Measurements from ENCODE around the gene DUSP21. TPM values are rescaled to one million over a fixed set of nuclear protein-coding genes. Genes with fewer than 3 reads are reported as not detected.
"Not testable (repeated sequence)": the region's sequence is repeated elsewhere in the genome, so short reads cannot be mapped to it uniquely, and the experiment has no call there.

The DUSP21 gene
- total RNA-seq, 4 donors from 2014 or later: not detected

- Histone ChIP-seq H3K27me3 (no peaks in the 10 kb centered on the region), H3K27ac (no peak overlapping the region), H3K36me3 (no peaks in the 10 kb centered on the region), H3K4me1 (peaks cover 4 to 66% of the 10 kb centered on the region in 2 donors), H3K4me3 (no peak overlapping the region), H3K9me3 (no peaks in the 10 kb centered on the region)
- no peak for ATAC-seq
- no peak for TF ChIP-seq CTCF (IDR thresholded peaks at IDR 0.05 in 4 of 5, conservative IDR thresholded peaks at IDR 0.05 in 1 of 5)
- TF ChIP-seq POLR2A (IDR thresholded peaks at IDR 0.05): no peak
- DNase-seq: no peak
- in situ Hi-C loops (cut with MboI; ENCODE audit: low sequenced_read_pairs in 4 of 4) (loop anchor here in 1 of 4 donors (25.0 kb wide), 1 partner anchor 181 kb away; no protein-coding TSS in a partner anchor), intact Hi-C loops (cut with DNase I; ENCODE audit: low total_unique reads) (no loop called here)
Measured at GRCh38 chrX:44881549-44881948, 37.7 kb downstream of the DUSP21 start.

DNA sequence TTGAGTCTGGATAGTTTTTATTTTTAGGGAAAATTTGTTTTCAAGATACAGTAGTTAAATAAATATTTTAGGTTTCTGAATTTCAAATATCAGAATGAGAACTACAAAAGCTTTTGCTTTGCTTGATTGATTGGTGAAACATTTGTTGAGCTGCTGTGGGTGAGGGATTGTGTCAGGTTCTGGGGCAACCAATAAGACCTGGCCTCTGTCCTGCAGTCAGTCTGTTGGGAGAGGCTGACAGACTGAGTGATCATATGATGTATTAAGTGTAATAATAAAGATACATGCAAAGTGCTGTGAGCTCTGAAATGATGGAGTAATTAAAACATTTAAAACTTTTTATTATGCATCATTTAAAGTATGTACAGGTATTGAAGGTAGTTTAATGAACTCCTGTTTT lies 38.8 kb downstream of the DUSP21 start:
- no peak for ATAC-seq
- in situ Hi-C loops (cut with MboI; ENCODE audit: low sequenced_read_pairs in 4 of 4) (loop anchor here in 1 of 4 donors (25.0 kb wide), 1 partner anchor 180 kb away; no protein-coding TSS in a partner anchor), intact Hi-C loops (cut with DNase I; ENCODE audit: low total_unique reads) (no loop called here)
- Histone ChIP-seq H3K4me3 (no peak overlapping the region), H3K36me3 (no peaks in the 10 kb centered on the region), H3K9me3 (no peaks in the 10 kb centered on the region), H3K4me1 (peaks cover 4 to 63% of the 10 kb centered on the region in 2 donors), H3K27ac (no peak overlapping the region), H3K27me3 (no peaks in the 10 kb centered on the region)
- DNase-seq: no peak
- no peak for TF ChIP-seq POLR2A (IDR thresholded peaks at IDR 0.05)
- TF ChIP-seq CTCF (IDR thresholded peaks at IDR 0.05 in 4 of 5, conservative IDR thresholded peaks at IDR 0.05 in 1 of 5): no peak

DNA sequence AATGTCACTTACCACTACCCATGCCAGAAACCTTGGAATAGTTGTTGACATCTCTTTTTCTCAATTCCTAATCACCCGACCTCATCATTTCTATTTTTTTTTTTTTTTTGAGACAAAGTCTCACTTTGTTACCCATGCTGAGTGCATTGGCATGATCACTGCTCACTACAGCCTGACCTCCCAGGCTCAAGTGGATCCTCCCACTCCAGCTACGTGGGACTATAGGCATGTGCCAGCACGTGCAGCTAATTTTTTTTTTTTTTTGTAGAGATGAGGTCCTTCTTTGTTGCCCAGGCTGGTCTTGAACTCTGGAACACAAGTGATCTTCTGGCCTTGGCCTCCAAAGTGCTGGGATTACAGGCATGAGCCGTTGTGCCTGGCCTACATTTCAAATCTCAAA lies 41.1 kb downstream of the DUSP21 start:
- no peaks in the 10 kb centered on the region for H3K27me3 ChIP-seq
- no peaks in the 10 kb centered on the region for H3K36me3 ChIP-seq
- no peak overlapping the region for H3K27ac ChIP-seq
- no peaks in the 10 kb centered on the region for H3K9me3 ChIP-seq
- peaks cover 0 to 62% of the 10 kb centered on the region in 2 donors for H3K4me1 ChIP-seq
- in situ Hi-C loops (cut with MboI; ENCODE audit: low sequenced_read_pairs in 4 of 4) (loop anchor here in 1 of 4 donors (25.0 kb wide), 1 partner anchor 177 kb away; no protein-coding TSS in a partner anchor), intact Hi-C loops (cut with DNase I; ENCODE audit: low total_unique reads) (no loop called here)
- DNase-seq: no peak
- TF ChIP-seq CTCF (IDR thresholded peaks at IDR 0.05 in 4 of 5, conservative IDR thresholded peaks at IDR 0.05 in 1 of 5) (no peak), POLR2A (IDR thresholded peaks at IDR 0.05) (no peak)
- ATAC-seq: no peak
- H3K4me3 ChIP-seq: no peak overlapping the region

- in situ Hi-C loops (cut with MboI; ENCODE audit: low sequenced_read_pairs in 4 of 4) (loop anchor here in 1 of 4 donors (25.0 kb wide), 1 partner anchor 172 kb away; no protein-coding TSS in a partner anchor), intact Hi-C loops (cut with DNase I; ENCODE audit: low total_unique reads) (no loop called here)
- ATAC-seq (no peak), DNase-seq (no peak)
- Histone ChIP-seq H3K27ac (no peak overlapping the region), H3K36me3 (no peaks in the 10 kb centered on the region), H3K9me3 (no peaks in the 10 kb centered on the region), H3K27me3 (no peaks in the 10 kb centered on the region), H3K4me3 (no peak overlapping the region), H3K4me1 (peaks cover 0 to 51% of the 10 kb centered on the region in 2 donors)
- TF ChIP-seq POLR2A (IDR thresholded peaks at IDR 0.05) (no peak), CTCF (IDR thresholded peaks at IDR 0.05 in 4 of 5, conservative IDR thresholded peaks at IDR 0.05 in 1 of 5) (no peak)
Measured at GRCh38 chrX:44889824-44890223, 46.0 kb downstream of the DUSP21 start.

GRCh38 chrX:44890247-44890646 lies 46.4 kb downstream of the DUSP21 start:
- in situ Hi-C loops (cut with MboI; ENCODE audit: low sequenced_read_pairs in 4 of 4): loop anchor here in 1 of 4 donors (25.0 kb wide), 1 partner anchor 172 kb away; no protein-coding TSS in a partner anchor

GRCh38 chrX:44890687-44891086 lies 46.9 kb downstream of the DUSP21 start:
- H3K4me3 ChIP-seq; H3K27ac ChIP-seq; H3K9me3 ChIP-seq; DNase-seq; ATAC-seq; intact Hi-C loops (cut with DNase I; ENCODE audit: low total_unique reads); H3K36me3 ChIP-seq; H3K27me3 ChIP-seq: not testable (repeated sequence)
- H3K4me1 ChIP-seq: peaks cover 0 to 45% of the 10 kb centered on the region in 2 donors
- in situ Hi-C loops (cut with MboI; ENCODE audit: low sequenced_read_pairs in 4 of 4): loop anchor here in 1 of 4 donors (25.0 kb wide), 1 partner anchor 172 kb away; no protein-coding TSS in a partner anchor

More at GRCh38 chrX:44890247-44890646, 46.4 kb downstream of the DUSP21 start:
- H3K27ac ChIP-seq: no peak overlapping the region
- no peaks in the 10 kb centered on the region for H3K36me3 ChIP-seq
- H3K27me3 ChIP-seq: no peaks in the 10 kb centered on the region
- no peak for TF ChIP-seq POLR2A (IDR thresholded peaks at IDR 0.05)
- no peak for TF ChIP-seq CTCF (IDR thresholded peaks at IDR 0.05 in 4 of 5, conservative IDR thresholded peaks at IDR 0.05 in 1 of 5)
- peaks cover 0 to 48% of the 10 kb centered on the region in 2 donors for H3K4me1 ChIP-seq
- ATAC-seq (no peak), DNase-seq (no peak)
- intact Hi-C loops (cut with DNase I; ENCODE audit: low total_unique reads): no loop called here
- H3K4me3 ChIP-seq: no peak overlapping the region
- no peaks in the 10 kb centered on the region for H3K9me3 ChIP-seq

Data from gastrocnemius medialis (tissue), 4 donors.